Activated gamma-delta T cell treated with Interleukin-2 at 50 U/mL for 16 hours (primary cell): Measurements from ENCODE around the gene RANBP3.
"Not testable (repeated sequence)": the region's sequence is repeated elsewhere in the genome, so short reads cannot be mapped to it uniquely, and the experiment has no call there.

ENCODE experiments used
- DNase-seq: peaks from one replicate; pipeline ENCODE4 v3.0.0-alpha.2; 2020

RANBP3 gene

GRCh38 chr19:5896365-5897076 lies 81.4 kb downstream of the RANBP3 start:
- no peak for DNase-seq

DNA sequence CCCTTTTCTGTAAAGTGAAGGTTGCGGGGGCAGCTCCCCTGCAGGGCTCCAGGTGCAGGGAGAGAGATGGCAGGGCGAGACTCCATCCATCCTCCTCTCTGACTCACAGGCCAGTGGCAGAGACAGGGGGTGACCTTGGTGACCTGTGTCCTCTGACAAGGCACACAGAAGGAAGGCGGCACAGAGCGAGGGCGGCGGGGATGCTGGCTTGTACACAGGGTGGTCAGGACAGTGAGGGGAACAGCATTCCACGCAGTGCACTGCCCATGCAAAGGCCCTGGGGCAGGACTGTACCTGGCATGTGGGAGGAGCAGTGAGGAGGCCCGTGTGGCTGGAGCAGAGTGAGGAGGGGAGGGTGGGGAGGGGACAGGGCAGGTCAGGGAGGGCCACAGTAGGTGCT lies 82.0 kb downstream of the RANBP3 start:
- no peak for DNase-seq

- no peak for DNase-seq
Measured at GRCh38 chr19:5895409-5895808, 82.5 kb downstream of the RANBP3 start.

DNA sequence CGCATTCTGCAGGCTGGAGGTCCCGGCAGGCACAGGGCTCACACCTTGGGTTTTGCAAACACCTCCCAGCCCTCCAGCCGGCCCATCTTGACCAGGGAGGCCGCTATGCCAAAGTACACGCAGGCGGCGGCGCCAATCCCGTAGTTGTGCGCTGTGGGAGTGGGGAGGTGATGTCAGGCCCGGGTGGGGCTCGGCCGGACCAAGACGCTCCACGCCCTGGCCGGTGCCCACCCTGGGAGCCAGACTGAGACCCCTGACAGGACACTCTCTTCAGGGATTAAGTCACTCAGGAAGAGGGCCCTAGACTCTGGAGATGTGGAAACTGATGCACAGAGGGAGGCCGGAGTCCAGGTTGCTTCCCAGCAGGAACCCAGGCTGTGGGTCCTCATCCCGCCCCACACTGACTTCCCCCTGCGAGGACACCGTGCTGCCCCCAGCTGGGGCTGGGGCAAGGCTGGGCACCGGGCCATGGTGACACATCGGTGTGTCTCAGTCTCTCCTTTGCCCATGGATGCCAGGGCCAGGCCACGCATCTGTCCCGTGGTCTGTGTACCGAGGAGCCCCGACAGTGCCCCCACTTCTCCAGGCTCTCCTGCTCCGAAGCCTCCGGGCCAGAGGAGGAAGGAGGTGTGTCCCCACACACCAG lies 83.1 kb downstream of the RANBP3 start:
- DNase-seq: no peak

GRCh38 chr19:5893907-5894703 lies 83.8 kb downstream of the RANBP3 start:
- no peak for DNase-seq

GRCh38 chr19:5893296-5893903 lies 84.5 kb downstream of the RANBP3 start:
- DNase-seq: no peak

DNA sequence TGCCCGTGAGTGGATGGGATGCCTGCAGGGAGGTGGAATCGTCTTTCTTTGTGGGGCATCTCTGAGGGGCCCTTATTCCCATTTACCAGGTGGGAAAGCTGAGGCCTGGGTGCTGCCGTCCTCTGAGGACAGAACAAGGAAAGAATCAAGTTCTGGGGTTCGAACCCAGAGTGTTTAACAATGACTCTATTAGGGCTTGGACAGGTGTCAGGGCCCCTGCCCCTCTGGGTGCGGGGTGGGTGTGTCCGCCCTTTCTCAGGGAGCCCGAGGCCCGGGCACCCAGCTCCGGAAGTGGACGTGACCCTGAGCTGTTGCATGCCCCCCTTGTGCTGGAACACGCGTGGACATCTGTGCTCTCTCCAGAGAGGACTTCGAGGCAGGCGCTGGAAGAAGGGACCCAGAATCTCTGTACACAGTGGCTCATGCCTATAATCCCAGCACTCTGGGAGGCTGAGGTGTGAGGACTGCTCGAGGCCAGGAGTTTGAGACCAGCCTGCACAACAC lies 85.1 kb downstream of the RANBP3 start:
- DNase-seq: no peak

DNA sequence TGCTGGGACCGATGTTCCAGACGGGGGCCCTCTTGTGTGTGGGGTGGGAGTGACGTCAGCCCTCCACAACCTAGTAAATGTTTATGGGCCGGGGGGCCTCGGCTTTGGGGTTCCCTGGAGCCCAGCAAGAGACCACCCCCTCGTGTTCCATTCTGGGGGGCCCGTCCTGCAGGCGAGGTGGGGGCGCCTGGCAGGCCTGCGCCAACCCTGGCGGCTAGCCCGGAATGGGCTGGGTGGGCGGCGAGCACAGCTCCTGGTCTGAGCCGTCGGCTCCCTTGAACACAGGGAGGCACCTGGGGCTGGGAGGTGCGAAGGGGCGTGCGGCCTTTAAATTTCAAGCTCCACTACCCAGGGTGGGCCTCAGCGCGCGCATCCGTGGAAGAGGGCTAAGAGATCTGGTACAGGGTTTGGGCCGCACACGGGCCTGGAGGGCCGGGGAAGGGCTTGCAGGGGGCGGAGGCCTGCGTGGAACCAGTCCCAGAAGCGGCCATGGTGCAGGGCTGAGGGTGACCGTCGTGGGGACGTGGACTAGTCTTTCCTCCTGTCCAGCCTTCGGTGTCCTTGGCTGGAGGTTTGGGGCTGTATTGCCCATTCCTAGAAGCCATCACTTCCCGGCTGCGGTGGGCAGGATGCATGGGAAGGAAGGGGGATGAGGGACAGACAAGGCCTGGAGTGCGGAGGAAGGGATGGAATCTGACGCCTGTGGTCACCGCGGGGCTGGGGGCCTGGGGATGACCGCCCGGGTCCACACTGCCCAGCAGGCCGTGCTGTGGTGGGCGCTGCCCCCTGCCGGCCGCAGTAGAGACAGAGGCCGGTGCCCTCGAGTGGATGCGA lies 85.8 kb downstream of the RANBP3 start:
- no peak for DNase-seq

GRCh38 chr19:5891572-5891937 lies 86.4 kb downstream of the RANBP3 start:
- DNase-seq: no peak

- DNase-seq: no peak
Measured at GRCh38 chr19:5890099-5890498, 87.8 kb downstream of the RANBP3 start.

DNA sequence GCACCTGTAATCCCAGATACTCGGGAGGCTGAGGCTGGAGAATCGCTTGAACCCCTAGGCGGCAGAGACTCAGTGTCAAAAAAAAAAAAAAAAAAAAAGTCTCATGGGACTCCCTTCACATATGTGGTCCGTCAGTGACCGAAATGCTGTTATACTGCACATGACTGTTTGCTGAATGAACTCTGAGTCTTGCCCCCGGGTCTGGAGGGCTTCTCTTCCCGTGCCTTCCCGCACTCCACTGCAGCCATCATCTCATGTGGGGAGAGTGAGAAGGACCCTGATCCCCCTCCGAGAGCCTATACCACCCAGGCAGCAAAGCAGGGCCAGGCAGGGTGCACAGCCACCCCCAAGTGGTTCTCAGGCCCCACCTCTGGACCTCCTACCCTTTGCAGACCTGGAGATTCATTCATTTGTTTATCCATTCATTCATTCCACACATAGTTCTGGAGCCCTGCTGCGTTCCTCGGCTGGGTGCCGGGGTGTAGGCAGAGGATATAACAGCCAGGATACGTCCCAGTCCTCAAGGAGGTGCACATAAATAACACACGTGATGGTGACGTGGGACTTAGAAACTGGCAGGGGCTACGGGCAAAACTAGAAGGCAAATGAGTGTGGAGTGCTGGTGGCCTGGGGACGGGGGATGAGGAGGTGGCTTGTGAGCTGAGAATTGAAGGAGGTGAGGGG lies 88.5 kb downstream of the RANBP3 start:
- no peak for DNase-seq

DNA sequence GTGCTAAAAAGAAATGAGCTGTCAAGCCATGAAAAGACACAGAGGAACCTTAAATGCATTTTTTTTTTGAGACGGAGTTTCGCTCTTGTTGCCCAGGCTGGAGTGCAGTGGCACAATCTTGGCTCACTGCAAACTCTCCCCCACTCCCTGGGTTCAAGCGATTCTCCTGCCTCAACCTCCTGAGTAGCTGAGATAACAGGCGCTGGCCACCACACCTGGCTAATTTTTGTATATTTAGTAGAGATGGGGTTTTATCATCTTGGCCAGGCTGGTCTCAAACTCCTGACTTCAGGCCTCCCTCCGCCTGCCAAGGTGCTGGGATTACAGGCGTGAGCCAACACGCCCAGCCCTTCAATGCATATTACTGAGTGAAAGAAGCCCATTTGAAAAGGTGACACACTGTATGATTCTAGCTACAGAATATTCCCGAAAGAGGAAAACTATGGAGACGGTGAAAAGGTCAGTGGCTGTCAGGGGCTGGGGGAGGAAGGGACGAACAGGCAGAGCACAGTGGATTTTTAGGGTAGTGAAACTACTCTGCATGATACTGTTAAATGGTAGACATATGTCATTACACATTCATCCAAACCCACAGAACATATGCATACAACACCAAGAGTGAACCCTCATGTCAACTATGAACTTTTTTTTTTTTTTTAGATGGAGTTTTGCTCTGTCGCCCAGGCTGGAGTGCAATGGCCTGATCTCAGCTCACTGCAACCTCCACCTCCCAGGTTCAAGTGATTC lies 93.7 kb downstream of the RANBP3 start:
- DNase-seq: not testable (repeated sequence)

DNA sequence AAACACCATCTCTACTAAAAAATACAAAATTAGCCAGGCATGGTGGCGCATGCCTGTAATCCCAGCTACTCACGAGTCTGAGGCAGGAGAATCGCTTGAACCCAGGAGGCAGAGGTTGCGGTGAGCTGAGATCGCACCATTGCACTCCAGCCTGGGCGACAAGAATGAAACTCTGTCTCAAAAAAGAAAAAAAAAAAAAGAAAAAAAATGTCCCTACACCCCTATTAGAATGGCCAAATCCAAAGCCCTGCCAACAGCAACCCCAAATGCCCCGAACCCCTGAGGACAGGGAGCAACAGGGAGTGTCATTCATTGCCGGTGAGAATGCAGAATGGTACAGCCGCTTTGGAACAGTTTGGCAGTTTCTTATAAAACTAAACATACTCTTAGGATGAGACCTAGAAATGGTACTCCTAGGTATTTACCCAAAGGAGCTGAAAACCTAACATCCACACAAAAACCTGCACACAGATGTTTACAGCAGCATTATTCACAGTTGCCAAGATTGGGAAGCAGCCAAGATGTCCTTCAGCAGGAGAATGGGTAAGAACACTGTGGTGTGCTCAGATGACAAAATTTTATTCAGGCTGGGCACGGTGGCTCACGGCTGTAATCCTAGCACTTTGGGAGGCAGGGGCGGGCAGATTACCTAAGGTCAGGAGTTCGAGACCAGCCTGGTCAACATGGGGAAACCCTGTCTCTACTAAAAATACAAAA lies 94.6 kb downstream of the RANBP3 start:
- not testable (repeated sequence) for DNase-seq

GRCh38 chr19:5882421-5882968 lies 95.4 kb downstream of the RANBP3 start:
- no peak for DNase-seq

- DNase-seq: no peak
Measured at GRCh38 chr19:5881543-5882299, 96.2 kb downstream of the RANBP3 start.

DNA sequence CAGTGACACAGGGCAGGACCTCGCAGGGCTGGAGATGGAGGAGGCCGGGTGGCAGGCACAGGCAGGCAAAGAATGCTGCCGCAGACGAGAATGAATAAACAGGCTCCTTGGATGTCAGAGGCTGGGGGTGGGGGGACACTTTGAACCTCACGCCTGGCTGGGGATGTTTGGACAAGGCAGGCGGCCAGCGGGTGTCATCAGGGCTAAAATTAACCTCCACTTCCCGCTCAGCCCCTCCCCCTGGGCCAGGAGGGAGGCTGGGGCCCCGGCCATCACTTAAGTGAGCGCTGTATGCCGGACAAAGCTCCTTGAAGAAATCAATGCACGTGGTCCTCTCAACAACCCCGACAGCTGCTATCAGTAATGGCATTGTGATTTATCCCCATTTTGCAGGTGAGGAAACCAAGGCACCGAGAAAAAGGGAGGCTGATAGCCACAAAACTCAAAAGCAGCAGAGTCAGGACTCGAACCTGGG lies 97.3 kb downstream of the RANBP3 start:
- DNase-seq: no peak

GRCh38 chr19:5880196-5880595 lies 97.7 kb downstream of the RANBP3 start:
- DNase-seq: no peak

DNA sequence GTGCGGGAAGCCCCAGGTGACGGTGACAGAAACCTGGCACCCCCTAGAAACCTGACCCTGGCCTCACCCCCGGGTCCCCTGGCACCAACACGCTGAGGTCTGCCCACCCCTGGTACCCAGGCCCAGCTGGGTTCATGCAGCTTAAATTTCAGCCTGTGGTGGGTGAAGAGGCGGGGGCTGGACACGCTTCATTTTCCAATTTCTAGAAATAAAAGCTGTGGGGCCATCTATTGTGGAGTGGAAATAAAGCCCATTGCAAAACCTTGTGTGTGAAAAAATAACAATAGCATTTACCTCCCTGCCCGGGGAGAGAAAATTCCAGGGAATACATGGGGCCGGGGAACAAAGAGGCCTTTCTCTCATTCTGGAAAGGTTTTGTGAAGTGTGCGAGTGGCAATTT lies 100.1 kb downstream of the RANBP3 start:
- no peak for DNase-seq

GRCh38 chr19:5877427-5877826 lies 100.5 kb downstream of the RANBP3 start:
- DNase-seq: no peak
